ENCODE results near the gene MATR3.
A peak's percentile ranks its signal among the peaks of the same experiment; 100 is the strongest.

The MATR3 gene

GRCh38 chr5:139272471-139273321 lies 20.8 kb upstream of the MATR3 start:
- no peak for DNase-seq (ENCODE audit: low read depth in 2 of 2)

GRCh38 chr5:139273322-139273571 lies 20.3 kb upstream of the MATR3 start:
- DNase-seq (ENCODE audit: low read depth in 2 of 2) = no peak

- peak; percentile 63 to 84 for DNase-seq (ENCODE audit: low read depth in 2 of 2)
Observed at GRCh38 chr5:139273572-139274289, 19.8 kb upstream of the MATR3 start.

GRCh38 chr5:139275536-139275935 lies 18.0 kb upstream of the MATR3 start:
- no peak for DNase-seq (ENCODE audit: low read depth in 2 of 2)

GRCh38 chr5:139275956-139276355 lies 17.6 kb upstream of the MATR3 start:
- no peak for DNase-seq (ENCODE audit: low read depth in 2 of 2)

GRCh38 chr5:139276426-139276825 lies 17.1 kb upstream of the MATR3 start:
- DNase-seq (ENCODE audit: low read depth in 2 of 2) = no peak

GRCh38 chr5:139277171-139277570 lies 16.4 kb upstream of the MATR3 start:
- no peak for DNase-seq (ENCODE audit: low read depth in 2 of 2)

- DNase-seq (ENCODE audit: low read depth in 2 of 2) = no peak
Observed at GRCh38 chr5:139278540-139279274, 14.8 kb upstream of the MATR3 start.

- DNase-seq (ENCODE audit: low read depth in 2 of 2) = no peak
Observed at GRCh38 chr5:139282197-139282557, 11.4 kb upstream of the MATR3 start.

GRCh38 chr5:139283252-139284166 lies 10.0 kb upstream of the MATR3 start:
- DNase-seq (ENCODE audit: low read depth in 2 of 2) = no peak

- DNase-seq (ENCODE audit: low read depth in 2 of 2) = no peak
Observed at GRCh38 chr5:139284295-139284694, 9.2 kb upstream of the MATR3 start.

GRCh38 chr5:139285651-139286392 lies 7.7 kb upstream of the MATR3 start:
- DNase-seq (ENCODE audit: low read depth in 2 of 2) = no peak

GRCh38 chr5:139287890-139288635 lies 5.5 kb upstream of the MATR3 start:
- DNase-seq (ENCODE audit: low read depth in 2 of 2) = no peak

- no peak for DNase-seq (ENCODE audit: low read depth in 2 of 2)
Observed at GRCh38 chr5:139291051-139291450, 2.5 kb upstream of the MATR3 start.

- DNase-seq (ENCODE audit: low read depth in 2 of 2) = no peak
Observed at GRCh38 chr5:139293202-139293506, 386 bp upstream of the MATR3 start.

GRCh38 chr5:139294374-139295165 lies 1.0 kb downstream of the MATR3 start:
- DNase-seq (ENCODE audit: low read depth in 2 of 2) = peak in 1 of 2 donors; percentile 12

GRCh38 chr5:139295346-139296057 lies 2.0 kb downstream of the MATR3 start:
- DNase-seq (ENCODE audit: low read depth in 2 of 2) = no peak

GRCh38 chr5:139296198-139296597 lies 2.7 kb downstream of the MATR3 start:
- no peak for DNase-seq (ENCODE audit: low read depth in 2 of 2)

- DNase-seq (ENCODE audit: low read depth in 2 of 2) = no peak
Observed at GRCh38 chr5:139296862-139297326, 3.4 kb downstream of the MATR3 start.
